ENCODE results near the gene MIER1.
"Not testable (repeated sequence)": the region's sequence is repeated elsewhere in the genome, so short reads cannot be mapped to it uniquely, and the experiment has no call there.

The MIER1 gene

DNA sequence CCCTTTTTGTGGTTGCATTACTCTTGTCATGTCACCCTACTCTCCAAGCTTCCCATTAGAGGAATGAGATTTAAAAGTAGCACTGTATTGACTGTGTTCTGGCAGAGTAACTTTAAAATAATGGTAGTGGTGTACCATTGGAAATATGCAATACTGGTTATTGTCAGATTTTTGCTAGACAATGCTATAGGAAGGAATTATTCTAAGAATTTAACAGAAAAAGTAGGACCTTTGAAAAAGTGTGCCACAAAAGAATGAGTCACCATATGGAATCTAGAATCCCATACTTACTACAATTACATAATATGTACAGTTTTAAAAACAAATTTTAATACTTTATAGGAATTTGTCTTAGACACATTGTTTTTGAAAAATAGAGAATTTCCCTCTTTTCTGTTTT is 13.8 kb downstream of the MIER1 start:
- DNase-seq (ENCODE audit: low read depth), result no peak

GRCh38 chr1:66940981-66941380 is 16.2 kb downstream of the MIER1 start:
- DNase-seq (ENCODE audit: low read depth), result no peak

- DNase-seq (ENCODE audit: low read depth), result no peak
Observed at GRCh38 chr1:66943361-66943969, 18.7 kb downstream of the MIER1 start.

DNA sequence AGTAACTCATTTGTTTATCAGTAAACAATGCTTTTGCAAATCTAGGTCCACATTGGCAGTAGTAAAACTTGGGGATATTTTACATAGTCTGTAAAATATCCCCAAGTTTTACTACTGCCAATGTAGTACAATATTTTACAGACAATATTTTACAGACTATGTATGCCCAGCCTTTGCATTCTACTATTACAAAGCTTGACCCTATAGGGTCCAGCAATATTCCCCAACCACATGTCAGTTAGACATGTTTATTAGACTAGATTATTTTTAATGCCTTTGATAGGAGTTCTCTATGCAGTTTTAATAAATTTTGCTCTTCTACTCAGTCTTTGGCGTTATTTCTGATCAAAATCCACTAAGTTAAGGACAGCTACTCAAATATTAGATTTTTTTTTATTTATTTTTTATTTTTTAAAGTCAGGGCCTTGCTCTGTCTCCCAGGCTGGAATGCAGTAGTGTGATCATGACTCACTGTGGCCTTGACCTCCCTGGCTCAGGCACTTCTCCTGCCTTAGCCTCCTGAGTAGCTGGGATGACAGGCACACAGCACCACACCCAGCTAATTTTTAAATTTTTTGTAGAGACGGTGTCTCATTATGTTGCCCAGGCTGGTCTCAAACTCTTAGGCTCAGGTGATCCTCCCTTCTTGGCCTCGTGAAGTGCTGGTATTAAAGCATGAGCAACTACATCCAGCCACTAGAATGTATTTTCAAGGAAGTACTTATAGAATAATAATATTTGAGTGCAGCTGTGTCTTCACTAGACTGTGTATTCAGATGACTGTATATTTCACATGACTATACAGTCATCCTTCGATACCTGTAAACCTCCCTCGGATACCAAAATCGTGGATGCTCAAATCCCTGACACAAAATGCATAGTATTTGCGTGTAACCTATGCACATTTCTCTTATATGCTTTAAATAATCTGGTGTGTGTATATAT is 19.8 kb downstream of the MIER1 start:
- DNase-seq (ENCODE audit: low read depth), result peak; percentile 79

GRCh38 chr1:66945316-66945715 is 20.5 kb downstream of the MIER1 start:
- no peak for DNase-seq (ENCODE audit: low read depth)

- no peak for DNase-seq (ENCODE audit: low read depth)
Observed at GRCh38 chr1:66947267-66947666, 22.5 kb downstream of the MIER1 start.

DNA sequence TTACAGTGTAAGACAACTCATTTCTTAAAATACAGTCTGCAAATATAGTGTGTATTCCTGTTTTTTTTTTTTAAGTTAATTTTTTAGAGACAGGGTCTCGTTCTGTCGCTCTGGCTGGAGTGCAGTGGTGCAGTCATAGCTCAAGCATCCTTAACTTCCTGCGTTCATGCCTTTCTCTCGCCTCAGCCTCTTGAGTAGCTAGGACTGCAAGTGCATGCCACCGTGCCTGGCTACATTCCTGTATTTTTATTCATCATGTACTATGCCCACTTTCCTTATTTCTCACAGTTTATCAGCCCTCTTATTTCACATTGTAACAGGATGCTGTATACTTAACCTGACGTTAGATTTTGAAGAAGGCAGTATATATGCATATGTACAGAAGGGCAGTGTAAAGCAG is 26.7 kb downstream of the MIER1 start:
- DNase-seq (ENCODE audit: low read depth), result peak; percentile 83

DNA sequence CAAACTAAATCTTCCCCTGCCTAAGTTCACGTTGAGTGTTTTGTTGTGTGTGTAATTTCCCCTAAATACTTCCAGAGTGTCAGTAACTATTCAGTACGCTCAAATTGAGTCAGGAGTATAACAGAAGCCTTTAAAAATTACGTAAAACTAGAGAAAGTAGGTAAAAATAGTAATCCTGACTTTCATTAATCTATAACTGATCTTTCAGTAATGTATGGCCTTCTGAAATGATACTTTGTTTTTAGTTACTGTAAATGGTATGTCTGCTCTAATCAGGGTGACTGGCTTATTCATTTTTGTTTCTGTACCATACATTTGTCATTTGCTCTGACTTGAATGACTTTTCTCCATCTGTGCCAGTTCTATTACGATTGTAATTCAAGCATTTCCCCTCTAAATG is 29.4 kb downstream of the MIER1 start:
- no peak for DNase-seq (ENCODE audit: low read depth)

GRCh38 chr1:66957938-66958337 is 33.1 kb downstream of the MIER1 start:
- no peak for DNase-seq (ENCODE audit: low read depth)

DNA sequence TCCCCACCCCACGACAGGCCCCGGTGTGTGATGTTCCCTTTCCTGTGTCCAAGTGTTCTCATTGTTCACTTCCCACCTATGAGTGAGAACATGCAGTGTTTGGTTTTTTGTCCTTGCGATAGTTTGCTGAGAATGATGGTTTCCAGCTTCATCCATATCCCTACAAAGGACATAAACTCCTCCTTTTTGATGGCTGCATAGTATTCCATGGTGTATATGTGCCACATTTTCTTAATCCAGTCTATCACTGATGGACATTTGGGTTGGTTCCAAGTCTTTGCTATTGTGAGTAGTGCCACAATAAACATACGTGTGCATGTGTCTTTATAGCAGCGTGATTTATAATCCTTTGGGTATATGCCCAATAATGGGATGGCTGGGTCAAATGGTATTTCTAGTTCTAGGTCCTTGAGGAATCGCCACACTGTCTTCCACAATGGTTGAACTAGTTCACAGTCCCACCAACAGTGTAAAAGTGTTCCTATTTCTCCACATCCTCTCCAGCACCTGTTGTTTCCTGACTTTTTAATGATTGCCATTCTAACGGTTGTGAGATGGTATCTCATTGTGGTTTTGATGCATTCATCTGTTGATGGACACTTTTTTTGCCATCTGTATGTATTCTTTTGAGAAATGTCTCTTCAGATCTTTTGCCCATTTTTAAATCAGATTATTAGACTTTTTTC is 41.5 kb downstream of the MIER1 start:
- DNase-seq (ENCODE audit: low read depth), result not testable (repeated sequence)

DNA sequence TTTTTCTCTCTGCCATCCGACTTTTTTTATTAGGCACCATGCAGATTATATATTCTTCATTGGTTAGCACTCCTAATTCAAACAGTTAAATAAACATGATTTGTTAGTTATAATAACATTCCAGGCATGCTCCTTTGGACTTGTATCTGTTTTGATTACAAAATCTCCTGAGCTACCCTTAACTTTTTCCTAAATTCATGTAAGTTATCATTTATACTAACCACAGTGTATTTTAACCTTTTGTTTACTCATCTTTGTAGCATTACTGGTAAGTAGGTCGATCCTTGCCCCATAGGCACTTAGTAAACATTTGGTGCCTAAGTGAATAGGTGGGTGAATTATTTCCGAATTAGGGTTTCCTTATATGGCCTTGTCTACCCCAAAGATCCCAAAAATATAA is 43.8 kb downstream of the MIER1 start:
- DNase-seq (ENCODE audit: low read depth), result no peak

GRCh38 chr1:66978201-66978600 is 53.4 kb downstream of the MIER1 start:
- DNase-seq (ENCODE audit: low read depth), result no peak

- not testable (repeated sequence) for DNase-seq (ENCODE audit: low read depth)
Observed at GRCh38 chr1:66979621-66980020, 54.8 kb downstream of the MIER1 start.

DNA sequence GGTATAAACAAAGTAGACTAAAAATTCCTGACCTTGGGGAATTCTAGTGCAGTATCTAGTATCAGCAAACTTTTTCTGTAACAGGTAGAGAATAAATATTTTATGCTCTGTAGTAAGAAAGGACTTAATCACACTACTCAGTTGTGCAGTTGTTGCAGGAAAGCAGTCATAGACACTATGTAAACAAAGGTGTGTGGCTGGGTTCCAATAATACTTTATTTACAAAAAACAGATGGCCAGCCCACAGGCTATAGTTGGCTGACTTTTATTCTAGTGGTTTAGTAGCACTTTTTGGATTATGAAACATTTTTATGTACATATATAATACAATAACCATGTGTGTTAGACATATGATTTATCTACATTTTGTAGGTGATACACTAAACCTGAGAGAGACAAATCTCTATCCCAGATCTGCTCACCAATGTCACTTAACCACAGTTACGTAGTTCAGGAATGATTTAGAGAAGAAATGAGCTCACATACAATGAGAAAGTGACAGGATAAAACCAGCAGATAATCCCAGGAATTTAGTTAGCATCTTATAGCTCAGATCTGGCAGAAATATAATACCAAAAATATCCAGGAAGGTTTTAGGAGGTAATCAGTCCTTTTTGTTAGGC is 56.1 kb downstream of the MIER1 start:
- no peak for DNase-seq (ENCODE audit: low read depth)

- no peak for DNase-seq (ENCODE audit: low read depth)
Observed at GRCh38 chr1:66981679-66982078, 56.9 kb downstream of the MIER1 start.

- no peak for DNase-seq (ENCODE audit: low read depth)
Observed at GRCh38 chr1:66982561-66983260, 57.9 kb downstream of the MIER1 start.

- DNase-seq (ENCODE audit: low read depth), result no peak
Observed at GRCh38 chr1:66984491-66984890, 59.7 kb downstream of the MIER1 start.

DNA sequence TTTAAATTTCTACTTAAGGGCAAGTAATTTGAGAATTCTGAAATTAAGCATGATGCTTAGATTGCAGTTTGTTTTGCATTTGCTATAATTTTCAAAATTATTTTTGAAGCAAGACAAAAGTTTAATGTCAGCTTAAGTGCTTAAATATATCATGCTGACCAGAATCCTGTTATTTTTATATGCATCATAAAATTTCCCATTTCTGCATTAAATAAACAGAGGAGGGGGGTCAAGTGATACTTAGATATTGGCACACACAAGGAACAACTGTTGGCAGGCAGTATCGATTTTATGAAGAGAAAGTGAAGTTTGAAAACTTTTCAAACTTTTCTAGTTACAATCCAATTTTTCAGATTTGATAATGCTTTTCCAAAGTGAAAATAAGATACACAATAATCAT is 61.0 kb downstream of the MIER1 start:
- DNase-seq (ENCODE audit: low read depth), result no peak

- no peak for DNase-seq (ENCODE audit: low read depth)
Observed at GRCh38 chr1:66993076-66993475, 68.3 kb downstream of the MIER1 start.

GRCh38 chr1:66996018-66996682 is 71.4 kb downstream of the MIER1 start:
- no peak for DNase-seq (ENCODE audit: low read depth)

GRCh38 chr1:66998972-66999371 is 74.2 kb downstream of the MIER1 start:
- no peak for DNase-seq (ENCODE audit: low read depth)
